DND-41 (cell line): Measurements from ENCODE around the gene ADARB2.

Source experiments
- ATAC-seq: fragments of 200-7000 bp; cut with Tn5 transposase; 3 replicates; pipeline ENCODE4 v1.9.1; 2021; ENCODE audit warnings: low read depth; ENCODE audit not compliant: insufficient read depth
- DNase-seq: peaks from one replicate; pipeline ENCODE4 v3.0.0-alpha.2; 2020
- H2AFZ ChIP-seq: 2 replicates; pipeline ENCODE4 v1.6.0; 2012; ENCODE audit warnings: low read depth, low read length
- H3K27ac ChIP-seq: 2 replicates; pipeline ENCODE4 v1.5.1; 2012; ENCODE audit warnings: low read length, inconsistent platforms
- H3K27me3 ChIP-seq: fragments of 200-600 bp; sonication (generic); 2 replicates; pipeline ENCODE4 v1.6.0; 2012; ENCODE audit warnings: low read length, mild to moderate bottlenecking, inconsistent platforms; ENCODE audit not compliant: insufficient read depth, poor library complexity
- H3K36me3 ChIP-seq: 2 replicates; pipeline ENCODE4 v1.5.1; 2012; ENCODE audit warnings: low read length, inconsistent platforms; ENCODE audit not compliant: insufficient read depth
- H3K4me1 ChIP-seq: 2 replicates; pipeline ENCODE4 v1.5.1; 2012; ENCODE audit warnings: mild to moderate bottlenecking, low read length; ENCODE audit not compliant: insufficient read depth
- H3K4me2 ChIP-seq: 2 replicates; pipeline ENCODE4 v1.6.0; 2012; ENCODE audit warnings: mild to moderate bottlenecking, moderate library complexity, low read length, inconsistent platforms; ENCODE audit not compliant: insufficient read depth
- H3K4me3 ChIP-seq, 2 experiments: fragments of 200-600 bp in 1 of 2; shearing (Covaris generic) in 1 of 2; 2 replicates each; pipeline ENCODE4 v1.5.1; 2012 to 2016; ENCODE audit warnings: inconsistent platforms in 2 of 2, low read length in 2 of 2, mild to moderate bottlenecking in 2 of 2, low read depth in 1 of 2, moderate library complexity in 1 of 2
- H3K79me2 ChIP-seq: 2 replicates; pipeline ENCODE4 v1.6.0; 2012; ENCODE audit warnings: low read length, inconsistent platforms; ENCODE audit not compliant: insufficient read depth
- H3K9ac ChIP-seq: 2 replicates; pipeline ENCODE4 v1.6.0; 2012; ENCODE audit warnings: low read depth, mild to moderate bottlenecking, inconsistent platforms, low read length, moderate library complexity
- H3K9me3 ChIP-seq: 2 replicates; pipeline ENCODE4 v1.5.1; 2012; ENCODE audit warnings: low read length, moderate library complexity, mild to moderate bottlenecking, inconsistent platforms; ENCODE audit not compliant: insufficient read depth, severe bottlenecking
- H4K20me1 ChIP-seq: 2 replicates; pipeline ENCODE4 v1.6.0; 2012; ENCODE audit warnings: low read length; ENCODE audit not compliant: insufficient read depth
- CTCF ChIP-seq: IDR thresholded peaks from 2 replicates; pipeline ENCODE4 v1.5.1; 2012; ENCODE audit warnings: borderline replicate concordance, low read length, moderate library complexity, mild to moderate bottlenecking; ENCODE audit not compliant: poor library complexity, severe bottlenecking; ENCODE audit errors: extremely low read depth
- EZH2 ChIP-seq: IDR thresholded peaks from 3 replicates; pipeline ENCODE4 v1.6.1; 2012; ENCODE audit warnings: borderline replicate concordance, low read depth, mild to moderate bottlenecking, moderate library complexity, low read length, inconsistent platforms; ENCODE audit not compliant: severe bottlenecking

The ADARB2 gene

GRCh38 chr10:1595726-1596125 lies 141.6 kb downstream of the ADARB2 start:
- no peak overlapping the region for H2AFZ ChIP-seq
- H3K27ac ChIP-seq = no peak overlapping the region
- no peaks in the 10 kb centered on the region for H3K9me3 ChIP-seq
- H3K27me3 ChIP-seq = no peaks in the 10 kb centered on the region
- H3K79me2 ChIP-seq = no peaks in the 10 kb centered on the region
- DNase-seq = no peak
- no peak for ATAC-seq
- H3K4me3 ChIP-seq = no peak overlapping the region
- no peak overlapping the region for H3K9ac ChIP-seq
- no peak for TF ChIP-seq EZH2
- TF ChIP-seq CTCF = no peak
- H3K36me3 ChIP-seq = no peaks in the 10 kb centered on the region
- H3K4me2 ChIP-seq = no peak overlapping the region
- no peaks in the 10 kb centered on the region for H4K20me1 ChIP-seq
- H3K4me1 ChIP-seq = peaks cover 9% of the 10 kb centered on the region

DNA sequence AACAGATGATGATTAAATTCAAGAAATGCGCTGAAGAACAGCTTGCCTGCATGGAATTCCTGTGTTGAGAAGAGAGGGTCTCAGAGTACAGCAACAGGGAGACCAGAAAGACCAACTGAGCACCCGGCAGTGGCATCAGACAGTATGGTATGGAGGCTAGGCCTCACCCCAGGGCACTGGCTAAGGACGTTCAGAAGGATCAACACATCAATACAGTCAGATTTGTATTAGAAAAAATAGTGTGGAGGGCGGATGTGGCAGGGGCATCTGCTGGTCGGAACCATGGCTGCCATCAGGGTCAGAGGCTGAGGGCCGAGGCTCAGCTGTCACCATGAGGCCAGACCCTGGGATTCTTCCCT lies 142.1 kb downstream of the ADARB2 start:
- DNase-seq = no peak
- no peak overlapping the region for H2AFZ ChIP-seq
- H3K27ac ChIP-seq = no peak overlapping the region

GRCh38 chr10:1594372-1595241 lies 142.7 kb downstream of the ADARB2 start:
- H3K36me3 ChIP-seq = no peaks in the 10 kb centered on the region
- H3K27ac ChIP-seq = no peak overlapping the region
- H3K79me2 ChIP-seq = no peaks in the 10 kb centered on the region
- no peak for ATAC-seq
- no peak overlapping the region for H2AFZ ChIP-seq
- H3K4me1 ChIP-seq = no peaks in the 10 kb centered on the region
- H3K4me3 ChIP-seq = no peak overlapping the region
- no peak overlapping the region for H3K4me2 ChIP-seq
- H3K27me3 ChIP-seq = no peaks in the 10 kb centered on the region
- no peak for DNase-seq
- no peak overlapping the region for H3K9ac ChIP-seq
- no peaks in the 10 kb centered on the region for H4K20me1 ChIP-seq
- TF ChIP-seq EZH2 (no peak), CTCF (no peak)
- H3K9me3 ChIP-seq = no peaks in the 10 kb centered on the region

More for the DNA sequence above, 142.1 kb downstream of the ADARB2 start:
- peaks cover 4% of the 10 kb centered on the region for H3K4me1 ChIP-seq
- H3K36me3 ChIP-seq = no peaks in the 10 kb centered on the region
- H3K9me3 ChIP-seq = no peaks in the 10 kb centered on the region
- H3K9ac ChIP-seq = no peak overlapping the region
- H3K27me3 ChIP-seq = no peaks in the 10 kb centered on the region
- TF ChIP-seq EZH2 (no peak), CTCF (no peak)
- H3K4me3 ChIP-seq = no peak overlapping the region
- no peak for ATAC-seq
- H3K79me2 ChIP-seq = no peaks in the 10 kb centered on the region
- H3K4me2 ChIP-seq = no peak overlapping the region
- H4K20me1 ChIP-seq = no peaks in the 10 kb centered on the region
